SK-N-SH treated with all-trans-retinoic acid at 6 μM for 48 hours (cell line): Measurements from ENCODE around the gene B3GLCT.

Source experiments
- ATAC-seq: fragments of 200-7000 bp; cut with Tn5 transposase; 3 replicates; pipeline ENCODE4 v1.9.1; 2020; ENCODE audit warnings: mild to moderate bottlenecking, moderate library complexity
- ARNTL ChIP-seq: fragments of 450-650 bp; formaldehyde crosslinking; IDR thresholded peaks from 2 replicates; pipeline ENCODE4 v1.5.0; 2020; ENCODE audit warnings: low read depth, mild to moderate bottlenecking, moderate library complexity, borderline replicate concordance
- BACH2 ChIP-seq: fragments of 250-450 bp; sonication (Bioruptor Pico); IDR thresholded peaks from 2 replicates; pipeline ENCODE4 v1.9.0; 2021; ENCODE audit warnings: mild to moderate bottlenecking, borderline replicate concordance
- CREB5 ChIP-seq: fragments of 250-450 bp; sonication (Bioruptor Pico); IDR thresholded peaks from 2 replicates; pipeline ENCODE4 v1.5.1; 2020; ENCODE audit warnings: low read depth, mild to moderate bottlenecking, moderate library complexity
- CSDC2 ChIP-seq: fragments of 250-450 bp; sonication (Bioruptor Pico); IDR thresholded peaks from 2 replicates; pipeline ENCODE4 v1.5.0; 2020; ENCODE audit warnings: mild to moderate bottlenecking, moderate library complexity
- CSRNP3 ChIP-seq: fragments of 250-450 bp; sonication (Bioruptor Pico); IDR thresholded peaks from 2 replicates; pipeline ENCODE4 v1.5.1; 2021; ENCODE audit warnings: mild to moderate bottlenecking, moderate library complexity
- ESRRG ChIP-seq: fragments of 250-450 bp; sonication (Bioruptor Pico); IDR thresholded peaks from 2 replicates; pipeline ENCODE4 v1.6.1; 2021; ENCODE audit warnings: mild to moderate bottlenecking
- GLIS3 ChIP-seq: fragments of 250-450 bp; sonication (Bioruptor Pico); IDR thresholded peaks from 2 replicates; pipeline ENCODE4 v1.5.0; 2020; ENCODE audit warnings: mild to moderate bottlenecking, moderate library complexity
- ISL1 ChIP-seq: fragments of 250-450 bp; sonication (Bioruptor Pico); IDR thresholded peaks from 2 replicates; pipeline ENCODE4 v2.1.2; 2022; ENCODE audit warnings: mild to moderate bottlenecking, moderate library complexity
- OSR1 ChIP-seq: fragments of 250-450 bp; sonication (Bioruptor Pico); IDR thresholded peaks from 2 replicates; pipeline ENCODE4 v1.8.0; 2022; ENCODE audit warnings: moderate library complexity, mild to moderate bottlenecking, inconsistent platforms
- PATZ1 ChIP-seq: fragments of 250-450 bp; sonication (Bioruptor Pico); IDR thresholded peaks from 2 replicates; pipeline ENCODE4 v1.8.0; 2020; ENCODE audit warnings: mild to moderate bottlenecking, moderate library complexity, borderline replicate concordance
- POU6F1 ChIP-seq: fragments of 250-450 bp; sonication (Bioruptor Pico); IDR thresholded peaks from 2 replicates; pipeline ENCODE4 v1.8.0; 2021; ENCODE audit warnings: low read depth, mild to moderate bottlenecking, moderate library complexity, borderline replicate concordance
- PPARA ChIP-seq: fragments of 250-450 bp; sonication (Bioruptor Pico); IDR thresholded peaks from 2 replicates; pipeline ENCODE4 v1.5.0; 2020; ENCODE audit warnings: mild to moderate bottlenecking, borderline replicate concordance
- RARB ChIP-seq: fragments of 250-450 bp; sonication (Bioruptor Pico); IDR thresholded peaks from 2 replicates; pipeline ENCODE4 v1.8.0; 2021; ENCODE audit warnings: mild to moderate bottlenecking, moderate library complexity
- SNAI2 ChIP-seq: fragments of 250-450 bp; sonication (Bioruptor Pico); IDR thresholded peaks from 2 replicates; pipeline ENCODE4 v1.5.0; 2020; ENCODE audit warnings: mild to moderate bottlenecking, moderate library complexity
- TCF4 ChIP-seq: fragments of 250-450 bp; sonication (Bioruptor Pico); IDR thresholded peaks from 2 replicates; pipeline ENCODE4 v1.8.0; 2021; ENCODE audit warnings: mild to moderate bottlenecking, moderate library complexity, borderline replicate concordance
- TOX ChIP-seq: fragments of 250-450 bp; sonication (Bioruptor Pico); IDR thresholded peaks from 2 replicates; pipeline ENCODE4 v1.8.0; 2021; ENCODE audit warnings: mild to moderate bottlenecking, moderate library complexity, borderline replicate concordance
- TSHZ2 ChIP-seq: fragments of 250-450 bp; sonication (Bioruptor Pico); IDR thresholded peaks from 2 replicates; pipeline ENCODE4 v1.5.0; 2020; ENCODE audit warnings: mild to moderate bottlenecking, moderate library complexity
- ZC3H10 ChIP-seq: fragments of 250-450 bp; sonication (Bioruptor Pico); IDR thresholded peaks from 2 replicates; pipeline ENCODE4 v1.5.1; 2021; ENCODE audit warnings: mild to moderate bottlenecking, moderate library complexity
- ZFP3 ChIP-seq: fragments of 250-450 bp; sonication (Bioruptor Pico); IDR thresholded peaks from 2 replicates; pipeline ENCODE4 v1.5.0; 2020; ENCODE audit warnings: mild to moderate bottlenecking, moderate library complexity
- ZFP30 ChIP-seq: fragments of 450-650 bp; formaldehyde crosslinking; IDR thresholded peaks from 2 replicates; pipeline ENCODE4 v1.5.0; 2022; ENCODE audit warnings: mild to moderate bottlenecking, moderate library complexity
- ZNF565 ChIP-seq: fragments of 450-650 bp; formaldehyde crosslinking; conservative IDR thresholded peaks from 2 replicates; pipeline ENCODE4 v1.5.0; 2020; ENCODE audit warnings: low read depth, mild to moderate bottlenecking, moderate library complexity
- ZNF70 ChIP-seq: fragments of 450-650 bp; formaldehyde crosslinking; IDR thresholded peaks from 2 replicates; pipeline ENCODE4 v1.5.0; 2020; ENCODE audit warnings: mild to moderate bottlenecking, moderate library complexity
- ZNF8 ChIP-seq: fragments of 450-650 bp; formaldehyde crosslinking; IDR thresholded peaks from 2 replicates; pipeline ENCODE4 v1.5.0; 2020; ENCODE audit warnings: mild to moderate bottlenecking, moderate library complexity

Gene B3GLCT

GRCh38 chr13:31374682-31375081 lies 174.9 kb downstream of the B3GLCT start:
- no peak for TF ChIP-seq SNAI2 (CRISPR knock-in tag)
- TF ChIP-seq CSDC2 (CRISPR knock-in tag), result no peak
- TF ChIP-seq TSHZ2, result no peak
- TF ChIP-seq TCF4 (CRISPR knock-in tag), result no peak
- no peak for TF ChIP-seq ZC3H10 (CRISPR knock-in tag)
- no peak for TF ChIP-seq ZNF8 (CRISPR knock-in tag)
- TF ChIP-seq CREB5 (CRISPR knock-in tag), result no peak
- TF ChIP-seq POU6F1 (CRISPR knock-in tag), result no peak
- TF ChIP-seq TOX, result no peak
- TF ChIP-seq ZFP3 (CRISPR knock-in tag), result no peak
- TF ChIP-seq GLIS3, result no peak
- TF ChIP-seq ESRRG, result no peak
- TF ChIP-seq PATZ1 (CRISPR knock-in tag), result no peak
- no peak for TF ChIP-seq ARNTL (CRISPR knock-in tag)
- TF ChIP-seq ISL1 (CRISPR knock-in tag), result no peak
- TF ChIP-seq OSR1, result no peak
- no peak for TF ChIP-seq ZNF565
- no peak for TF ChIP-seq PPARA (CRISPR knock-in tag)
- TF ChIP-seq ZFP30 (CRISPR knock-in tag), result no peak
- TF ChIP-seq ZNF70 (CRISPR knock-in tag), result no peak
- TF ChIP-seq, all 23 proteins: peak for 0
- ATAC-seq, result no peak

GRCh38 chr13:31377946-31378345 lies 178.2 kb downstream of the B3GLCT start:
- ATAC-seq, result no peak
- no peak for TF ChIP-seq ZFP30 (CRISPR knock-in tag)
- no peak for TF ChIP-seq ESRRG
- TF ChIP-seq SNAI2 (CRISPR knock-in tag), result no peak
- TF ChIP-seq ZNF565, result no peak
- TF ChIP-seq CSDC2 (CRISPR knock-in tag), result no peak
- TF ChIP-seq POU6F1 (CRISPR knock-in tag), result no peak
- TF ChIP-seq ZC3H10 (CRISPR knock-in tag), result no peak
- TF ChIP-seq BACH2, result no peak
- TF ChIP-seq TOX, result no peak
- no peak for TF ChIP-seq GLIS3

GRCh38 chr13:31380715-31381114 lies 180.9 kb downstream of the B3GLCT start:
- ATAC-seq, result no peak
- TF ChIP-seq TSHZ2 (no peak), RARB (no peak), GLIS3 (no peak), TOX (no peak), CSRNP3 (CRISPR knock-in tag) (no peak), PPARA (CRISPR knock-in tag) (no peak), ZNF70 (CRISPR knock-in tag) (no peak), ESRRG (no peak), ZNF8 (CRISPR knock-in tag) (no peak), ARNTL (CRISPR knock-in tag) (no peak), ZFP30 (CRISPR knock-in tag) (no peak), BACH2 (no peak), CREB5 (CRISPR knock-in tag) (no peak)
